IMR-90 (cell line): ENCODE data around the gene CGREF1. TPM values are rescaled to one million over a fixed set of nuclear protein-coding genes. Genes with fewer than 3 reads are reported as not detected.

Source experiments
- ATAC-seq: fragments of 200-7000 bp; cut with Tn5 transposase; 2 replicates; pipeline ENCODE4 v1.9.1; 2020; ENCODE audit warnings: low read depth, mild to moderate bottlenecking, moderate library complexity
- BruUV-seq: library from RNA; stranded (reverse); fragments of 400-500 nt; replicated peaks from 2 replicates; lab custom pipeline; 2021; lab: Mats Ljungman, UMichigan
- CTCF ChIA-PET: fragments of 300-600 bp; formaldehyde crosslinking; extraction: SDS; loops from one replicate; lab custom pipeline; 2021; ENCODE audit warnings: antibody characterized with exemption; lab: Yijun Ruan, JAX
- POLR2A ChIA-PET: fragments of 300-600 bp; sonication (Branson Sonifier 250); formaldehyde crosslinking; loops from one replicate; lab custom pipeline; 2022; ENCODE audit warnings: antibody characterized with exemption; ENCODE audit not compliant: unreplicated experiment; lab: Charles Lee
- DNase-seq: peaks from one replicate; pipeline ENCODE4 v3.0.0; 2013
- H2AFZ ChIP-seq: replicated peaks from 2 replicates; pipeline ENCODE3; 2013; ENCODE audit warnings: low read length, mild to moderate bottlenecking; ENCODE audit not compliant: poor library complexity
- H2AK5ac ChIP-seq: 2 replicates; pipeline ENCODE4 v1.6.1; 2013; ENCODE audit warnings: low read depth, low read length, inconsistent platforms
- H2AK9ac ChIP-seq: replicated peaks from 2 replicates; pipeline ENCODE3; 2013; ENCODE audit warnings: mild to moderate bottlenecking, low read depth, low read length, moderate library complexity; ENCODE audit not compliant: poor library complexity
- H2BK120ac ChIP-seq: 2 replicates; pipeline ENCODE4 v1.6.1; 2013; ENCODE audit warnings: low read depth, low read length, inconsistent platforms
- H2BK15ac ChIP-seq: 3 replicates; pipeline ENCODE4 v1.6.1; 2013; ENCODE audit warnings: low read depth, low read length, inconsistent platforms
- H2BK20ac ChIP-seq: 2 replicates; pipeline ENCODE4 v1.6.1; 2013; ENCODE audit warnings: low read depth, mild to moderate bottlenecking, inconsistent platforms, low read length, moderate library complexity
- H2BK5ac ChIP-seq: 2 replicates; pipeline ENCODE4 v1.6.1; 2013; ENCODE audit warnings: mild to moderate bottlenecking, low read depth, low read length, inconsistent platforms; ENCODE audit not compliant: poor library complexity, severe bottlenecking
- H3K14ac ChIP-seq: replicated peaks from 2 replicates; pipeline ENCODE4 v1.6.1; 2013; ENCODE audit warnings: low read depth, low read length, inconsistent platforms
- H3K18ac ChIP-seq: 2 replicates; pipeline ENCODE4 v1.6.1; 2013; ENCODE audit warnings: low read depth, low read length, control low read depth
- H3K23ac ChIP-seq: 2 replicates; pipeline ENCODE4 v1.6.1; 2013; ENCODE audit warnings: low read depth, low read length, inconsistent platforms
- H3K27ac ChIP-seq: 2 replicates; pipeline ENCODE4 v1.5.1; 2013; ENCODE audit warnings: mild to moderate bottlenecking, control low read depth, low read length; ENCODE audit not compliant: insufficient read depth
- H3K27me3 ChIP-seq: 2 replicates; pipeline ENCODE4 v1.6.1; 2013; ENCODE audit warnings: low read length; ENCODE audit not compliant: control insufficient read depth, insufficient read depth
- H3K36me3 ChIP-seq: 2 replicates; pipeline ENCODE4 v1.6.1; 2013; ENCODE audit warnings: low read length, mixed read lengths; ENCODE audit not compliant: control insufficient read depth, insufficient read depth
- H3K4ac ChIP-seq: 2 replicates; pipeline ENCODE4 v1.6.1; 2013; ENCODE audit warnings: low read depth, low read length, inconsistent platforms
- H3K4me1 ChIP-seq: 2 replicates; pipeline ENCODE4 v1.6.1; 2013; ENCODE audit warnings: low read length, mixed read lengths; ENCODE audit not compliant: control insufficient read depth, insufficient read depth
- H3K4me2 ChIP-seq: 2 replicates; pipeline ENCODE4 v1.6.1; 2013; ENCODE audit warnings: low read depth, mild to moderate bottlenecking, control low read depth, low read length, moderate library complexity
- H3K4me3 ChIP-seq: 2 replicates; pipeline ENCODE4 v1.5.1; 2013; ENCODE audit warnings: low read depth, mild to moderate bottlenecking, control low read depth, low read length, moderate library complexity; ENCODE audit not compliant: insufficient read depth
- H3K56ac ChIP-seq: 2 replicates; pipeline ENCODE4 v1.6.1; 2013; ENCODE audit warnings: low read length, inconsistent platforms; ENCODE audit not compliant: insufficient read depth; ENCODE audit errors: extremely low read depth
- H3K79me1 ChIP-seq, 2 experiments: 2 replicates each; pipeline ENCODE4 v1.6.1; 2013; ENCODE audit warnings: low read length in 2 of 2, inconsistent platforms in 1 of 2, low read depth in 1 of 2
- H3K9ac ChIP-seq: 2 replicates; pipeline ENCODE4 v1.6.1; 2013; ENCODE audit warnings: low read depth, low read length, control low read depth
- H3K9me1 ChIP-seq: 2 replicates; pipeline ENCODE4 v1.6.1; 2013; ENCODE audit warnings: low read length, inconsistent platforms; ENCODE audit not compliant: insufficient read depth
- H3K9me3 ChIP-seq: 2 replicates; pipeline ENCODE4 v1.6.1; 2013; ENCODE audit warnings: low read length; ENCODE audit not compliant: control insufficient read depth, insufficient read depth
- H4K20me1 ChIP-seq: 2 replicates; pipeline ENCODE4 v1.6.1; 2013; ENCODE audit warnings: low read length, inconsistent platforms; ENCODE audit not compliant: insufficient read depth
- H4K5ac ChIP-seq: 2 replicates; pipeline ENCODE4 v1.6.1; 2013; ENCODE audit warnings: mild to moderate bottlenecking, low read depth, low read length, control low read depth
- H4K8ac ChIP-seq, 2 experiments: 2 replicates each; pipeline ENCODE4 v1.6.1; 2013; ENCODE audit warnings: low read depth in 2 of 2, low read length in 2 of 2, control low read depth in 1 of 2, inconsistent platforms in 1 of 2
- H4K91ac ChIP-seq: 2 replicates; pipeline ENCODE4 v1.6.1; 2013; ENCODE audit warnings: low read depth, low read length, inconsistent platforms; ENCODE audit not compliant: insufficient read depth
- CEBPB ChIP-seq: IDR thresholded peaks from 2 replicates; pipeline ENCODE4 v1.6.1; 2012; ENCODE audit warnings: low read depth, low read length, improper control_type of control experiment
- MAFK ChIP-seq: IDR thresholded peaks from 2 replicates; pipeline ENCODE4 v1.6.1; 2012; ENCODE audit warnings: low read depth, low read length, improper control_type of control experiment
- POLR2A ChIP-seq: IDR thresholded peaks from 2 replicates; pipeline ENCODE4 v1.6.1; 2012; ENCODE audit warnings: mild to moderate bottlenecking, low read depth, low read length
- RFX5 ChIP-seq: IDR thresholded peaks from 2 replicates; pipeline ENCODE4 v1.8.0; 2012; ENCODE audit warnings: low read depth, mild to moderate bottlenecking, low read length, moderate library complexity
- WGBS, 2 experiments: methylation state at CpG; one replicate each; pipeline versions ENCODE4 v1.1.5 to v1.1.7; 2013; ENCODE audit warnings: missing lambda C conversion rate in 2 of 2; ENCODE audit not compliant: insufficient read length in 1 of 2; ENCODE audit errors: extremely low coverage in 2 of 2; 5-methylcytosine and 5-hydroxymethylcytosine counted together
- dilution Hi-C: fragments of 300-500 bp; cut with HindIII; formaldehyde crosslinking; loops from one replicate; pipeline ENCODE4 v1.14.3; 2018; ENCODE audit warnings: low sequenced_read_pairs; ENCODE audit not compliant: unreplicated experiment
- in situ Hi-C: fragments of 300-500 bp; cut with MboI; formaldehyde crosslinking; loops from 3 replicates; pipeline ENCODE4 v1.14.3; 2019; ENCODE audit warnings: low sequenced_read_pairs, inconsistent platforms, mixed read lengths
- intact Hi-C: fragments of 100-400 bp; cut with micrococcal nuclease; formaldehyde crosslinking; loops from 2 replicates; pipeline ENCODE4 v1.10.0; 2022
- polyA plus RNA-seq, 3 experiments: library from polyadenylated mRNA; depleted of rRNA; stranded (reverse); fragments of >200 nt; gene quantifications; 2 replicates each; pipeline ENCODE4 v1.2.3, GENCODE V29; 2012; ENCODE audit warnings: low replicate concordance in 1 of 3
- total RNA-seq: library from RNA; depleted of rRNA; stranded (reverse); fragments of >200 nt; gene quantifications from 2 replicates; pipeline ENCODE4 v1.2.3, GENCODE V29; 2012

CGREF1 gene
- total and polyA plus RNA-seq, 2 of the 4 experiments (the other 2 are of a cell fraction): 0.54 to 1.3 TPM

DNA sequence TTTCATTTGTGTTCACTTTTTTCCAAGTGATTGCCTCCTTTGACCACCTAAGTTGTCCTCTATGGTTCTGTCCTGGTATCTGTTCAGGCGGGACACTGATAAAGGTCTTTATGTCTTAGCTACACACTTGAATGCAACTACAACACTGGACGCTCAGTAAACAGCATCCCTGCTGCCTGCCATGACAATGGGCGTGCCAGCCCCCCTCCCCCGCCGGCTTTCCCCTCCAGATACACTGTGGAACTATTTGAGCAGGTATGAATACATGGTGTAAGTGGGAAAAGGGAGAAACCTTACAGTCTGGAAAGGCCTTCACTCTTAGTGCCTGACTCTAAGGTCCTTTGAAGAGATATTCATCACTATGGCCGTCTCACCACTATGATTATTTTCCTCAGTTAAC, 61.7 kb downstream of the CGREF1 start:
- Histone ChIP-seq H2AK9ac (no peak overlapping the region), H3K9me1 (peaks cover 12% of the 10 kb centered on the region), H2BK20ac (no peak overlapping the region), H3K18ac (no peak overlapping the region), H3K36me3 (peaks cover 41% of the 10 kb centered on the region), H3K9ac (no peak overlapping the region), H3K9me3 (no peaks in the 10 kb centered on the region), H3K27me3 (no peaks in the 10 kb centered on the region), H4K20me1 (no peaks in the 10 kb centered on the region; the same call in none of the 2 replicates), H2BK5ac (no peak overlapping the region), H3K79me1 (peaks cover 0 to 28% of the 10 kb centered on the region in 2 experiments; a peak in 2 of 4 replicates), H3K56ac (no peak overlapping the region), H2AK5ac (no peak overlapping the region), H2BK15ac (no peak overlapping the region), H2BK120ac (no peak overlapping the region), H3K4me3 (no peak overlapping the region), H3K4me2 (no peak overlapping the region), H3K4me1 (peaks cover 2% of the 10 kb centered on the region; the same call in 1 of the 2 replicates), H3K23ac (no peak overlapping the region), H4K91ac (no peak overlapping the region), H3K27ac (no peak overlapping the region), H3K14ac (no peak overlapping the region), H3K4ac (no peak overlapping the region), H2AFZ (no peak overlapping the region), H4K5ac (no peak overlapping the region), H4K8ac (no peak overlapping the region)
- no TSS peak for BruUV-seq
- in situ Hi-C loops (no loop called here), dilution Hi-C loops (no loop called here), intact Hi-C loops (no loop called here)
- ATAC-seq: no peak
- DNase-seq: no peak
- CTCF ChIA-PET: no interaction called here
- no peak for TF ChIP-seq CEBPB
- TF ChIP-seq MAFK: no peak
- TF ChIP-seq RFX5: no peak
- no peak for TF ChIP-seq POLR2A
- no CpG with 5 or more reads among the region's 6 CpGs for WGBS, 2 experiments
- POLR2A ChIA-PET: no interaction called here
